Measurements from ENCODE around the gene CD5L.

CD5L gene

GRCh38 chr1:157798211-157798610 is 43.4 kb downstream of the CD5L start:
- in situ Hi-C loops (cut with HindIII; ENCODE audit: low pct_unique_long_range_greater_than_20kb, low sequenced_read_pairs), result no loop called here
- DNase-seq (ENCODE audit: low read depth in 1 of 2, low spot score in 1 of 2), result no peak
- no peak for TF ChIP-seq JUND (IDR thresholded peaks at IDR 0.05; ENCODE audit: low read depth)

GRCh38 chr1:157785248-157785647 is 56.4 kb downstream of the CD5L start:
- no peak for DNase-seq (ENCODE audit: low read depth in 1 of 2, low spot score in 1 of 2)
- in situ Hi-C loops (cut with HindIII; ENCODE audit: low pct_unique_long_range_greater_than_20kb, low sequenced_read_pairs), result no loop called here
- TF ChIP-seq JUND (IDR thresholded peaks at IDR 0.05; ENCODE audit: low read depth), result no peak

GRCh38 chr1:157784801-157785200 is 56.8 kb downstream of the CD5L start:
- in situ Hi-C loops (cut with HindIII; ENCODE audit: low pct_unique_long_range_greater_than_20kb, low sequenced_read_pairs), result no loop called here
- no peak for TF ChIP-seq JUND (IDR thresholded peaks at IDR 0.05; ENCODE audit: low read depth)
- no peak for DNase-seq (ENCODE audit: low read depth in 1 of 2, low spot score in 1 of 2)

- no peak for TF ChIP-seq JUND (IDR thresholded peaks at IDR 0.05; ENCODE audit: low read depth)
- in situ Hi-C loops (cut with HindIII; ENCODE audit: low pct_unique_long_range_greater_than_20kb, low sequenced_read_pairs), result no loop called here
- no peak for DNase-seq (ENCODE audit: low read depth in 1 of 2, low spot score in 1 of 2)
These were observed 58.7 kb downstream of the CD5L start for GRCh38 chr1:157782931-157783330.

- in situ Hi-C loops (cut with HindIII; ENCODE audit: low pct_unique_long_range_greater_than_20kb, low sequenced_read_pairs), result no loop called here
- no peak for TF ChIP-seq JUND (IDR thresholded peaks at IDR 0.05; ENCODE audit: low read depth)
- DNase-seq (ENCODE audit: low read depth in 1 of 2, low spot score in 1 of 2), result no peak
These were observed 60.6 kb downstream of the CD5L start for GRCh38 chr1:157781048-157781447.
